Measurements from ENCODE around the gene LLCFC1. TPM values are rescaled to one million over a fixed set of nuclear protein-coding genes. Genes with fewer than 3 reads are reported as not detected.

Gene LLCFC1
- total RNA-seq, 1 experiment from 2014 or later, result not detected

DNA sequence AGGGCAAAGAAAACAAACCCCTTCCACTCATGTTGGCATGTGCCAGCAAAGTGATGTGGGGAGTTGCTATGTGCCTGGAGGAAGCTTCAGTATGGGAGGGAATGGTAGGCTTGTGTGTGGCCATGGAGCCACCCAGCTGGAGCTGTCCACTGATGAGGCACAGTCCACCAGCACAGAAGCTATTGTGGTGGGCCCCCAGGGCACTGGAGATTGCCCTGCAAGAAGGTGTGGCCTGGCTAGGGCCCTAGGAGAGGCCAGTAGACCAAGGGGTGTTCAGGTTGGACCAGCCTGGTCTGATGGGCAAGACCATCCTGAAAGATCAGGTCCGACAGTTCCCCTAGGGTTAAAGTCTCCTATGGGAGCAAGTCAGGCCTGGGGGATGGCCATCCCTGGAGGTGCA lies 45.0 kb downstream of the LLCFC1 start:
- no peak for DNase-seq (ENCODE audit: low read depth)

Other genes starting within 250 kb of the LLCFC1 start
- not detected in 2 replicates for gene PRSS1, start 190.0 kb upstream of the LLCFC1 start, total RNA-seq (2014; rRNA removed; shearing (Covaris generic))
- gene PRSS2, start 168.5 kb upstream of the LLCFC1 start, total RNA-seq (2014; rRNA removed; shearing (Covaris generic)), result not detected in 2 replicates
- gene EPHB6, start 84.4 kb upstream of the LLCFC1 start, total RNA-seq (2014; rRNA removed; shearing (Covaris generic)), result 1.5 and 4.0 TPM in 2 replicates
- gene TRPV6, start 53.7 kb upstream of the LLCFC1 start, total RNA-seq (2014; rRNA removed; shearing (Covaris generic)), result not detected in 2 replicates
- not detected in 2 replicates for gene TRPV5, start 5.7 kb upstream of the LLCFC1 start, total RNA-seq (2014; rRNA removed; shearing (Covaris generic))
- gene KEL, start 22.9 kb downstream of the LLCFC1 start, total RNA-seq (2014; rRNA removed; shearing (Covaris generic)), result not detected in 2 replicates
- gene OR9A2, start 87.6 kb downstream of the LLCFC1 start, total RNA-seq (2014; rRNA removed; shearing (Covaris generic)), result not detected in 2 replicates
- not detected in 2 replicates for gene OR6V1, start 112.9 kb downstream of the LLCFC1 start, total RNA-seq (2014; rRNA removed; shearing (Covaris generic))
- gene PIP, start 192.6 kb downstream of the LLCFC1 start, total RNA-seq (2014; rRNA removed; shearing (Covaris generic)), result not detected in 2 replicates
- not detected in 2 replicates for gene TAS2R39, start 243.9 kb downstream of the LLCFC1 start, total RNA-seq (2014; rRNA removed; shearing (Covaris generic))